Duodenal mucosa (tissue), 2 donors: ENCODE results near the gene DSEL.

Experiments used
- H3K27ac ChIP-seq: one replicate; pipeline ENCODE4 v1.7.0; 2013; ENCODE audit warnings: low read depth, low read length
- H3K27me3 ChIP-seq, 2 donors: one replicate each; pipeline ENCODE4 v1.7.0; 2013; ENCODE audit warnings: low read length in 2 of 2, control low read depth in 1 of 2; ENCODE audit not compliant: insufficient read depth in 2 of 2, control insufficient read depth in 1 of 2
- H3K36me3 ChIP-seq, 2 donors: one replicate each; pipeline ENCODE4 v1.7.0; 2013; ENCODE audit warnings: low read length in 2 of 2, control low read depth in 1 of 2; ENCODE audit not compliant: insufficient read depth in 2 of 2, control insufficient read depth in 1 of 2
- H3K4me1 ChIP-seq, 2 donors: one replicate each; pipeline ENCODE4 v1.7.0; 2013; ENCODE audit warnings: low read length in 2 of 2, control low read depth in 1 of 2; ENCODE audit not compliant: insufficient read depth in 2 of 2, control insufficient read depth in 1 of 2
- H3K4me3 ChIP-seq, 2 donors: one replicate each; pipeline ENCODE4 v1.7.0; 2013; ENCODE audit warnings: low read length in 2 of 2, low read depth in 1 of 2
- H3K9ac ChIP-seq, 2 donors: one replicate each; pipeline ENCODE4 v1.7.0; 2013; ENCODE audit warnings: low read length in 2 of 2, low read depth in 1 of 2
- H3K9me3 ChIP-seq, 2 donors: one replicate each; pipeline ENCODE4 v1.7.0; 2013; ENCODE audit warnings: low read length in 2 of 2, control low read depth in 1 of 2; ENCODE audit not compliant: control insufficient read depth in 1 of 2

Gene DSEL

GRCh38 chr18:67508146-67508545 is 8.4 kb downstream of the DSEL start:
- no peak overlapping the region for H3K27ac ChIP-seq

GRCh38 chr18:67504739-67505138 is 11.8 kb downstream of the DSEL start:
- no peaks in the 10 kb centered on the region for H3K4me1 ChIP-seq
- H3K9ac ChIP-seq: no peak overlapping the region
- no peaks in the 10 kb centered on the region for H3K9me3 ChIP-seq
- no peak overlapping the region for H3K4me3 ChIP-seq
- no peaks in the 10 kb centered on the region for H3K36me3 ChIP-seq
- no peak overlapping the region for H3K27ac ChIP-seq
- H3K27me3 ChIP-seq: no peaks in the 10 kb centered on the region

More at GRCh38 chr18:67508146-67508545, 8.4 kb downstream of the DSEL start:
- no peaks in the 10 kb centered on the region for H3K27me3 ChIP-seq
- no peaks in the 10 kb centered on the region for H3K4me1 ChIP-seq
- no peaks in the 10 kb centered on the region for H3K9me3 ChIP-seq
- H3K36me3 ChIP-seq: no peaks in the 10 kb centered on the region
- no peak overlapping the region for H3K4me3 ChIP-seq
- H3K9ac ChIP-seq: no peak overlapping the region

- Histone ChIP-seq H3K27ac (no peak overlapping the region), H3K4me3 (no peak overlapping the region), H3K4me1 (no peaks in the 10 kb centered on the region), H3K27me3 (no peaks in the 10 kb centered on the region), H3K9me3 (no peaks in the 10 kb centered on the region), H3K9ac (no peak overlapping the region), H3K36me3 (no peaks in the 10 kb centered on the region)
Measured at GRCh38 chr18:67500522-67501205, 15.9 kb downstream of the DSEL start.

GRCh38 chr18:67496469-67496868 is 20.1 kb downstream of the DSEL start:
- H3K36me3 ChIP-seq: no peaks in the 10 kb centered on the region
- no peaks in the 10 kb centered on the region for H3K9me3 ChIP-seq
- no peak overlapping the region for H3K4me3 ChIP-seq
- no peak overlapping the region for H3K27ac ChIP-seq
- H3K4me1 ChIP-seq: no peaks in the 10 kb centered on the region
- no peaks in the 10 kb centered on the region for H3K27me3 ChIP-seq
- no peak overlapping the region for H3K9ac ChIP-seq

GRCh38 chr18:67486534-67486933 is 30.0 kb downstream of the DSEL start:
- H3K9ac ChIP-seq: no peak overlapping the region
- H3K4me3 ChIP-seq: no peak overlapping the region
- H3K4me1 ChIP-seq: no peaks in the 10 kb centered on the region
- no peaks in the 10 kb centered on the region for H3K36me3 ChIP-seq
- H3K27ac ChIP-seq: no peak overlapping the region
- H3K9me3 ChIP-seq: no peaks in the 10 kb centered on the region
- H3K27me3 ChIP-seq: no peaks in the 10 kb centered on the region

- Histone ChIP-seq H3K4me1 (no peaks in the 10 kb centered on the region), H3K9ac (no peak overlapping the region), H3K4me3 (no peak overlapping the region), H3K27ac (no peak overlapping the region), H3K36me3 (no peaks in the 10 kb centered on the region), H3K9me3 (no peaks in the 10 kb centered on the region), H3K27me3 (no peaks in the 10 kb centered on the region)
Measured at GRCh38 chr18:67485655-67486054, 30.9 kb downstream of the DSEL start.

- H3K36me3 ChIP-seq: no peaks in the 10 kb centered on the region
- no peak overlapping the region for H3K4me3 ChIP-seq
- H3K27me3 ChIP-seq: no peaks in the 10 kb centered on the region
- H3K9me3 ChIP-seq: no peaks in the 10 kb centered on the region
- H3K4me1 ChIP-seq: no peaks in the 10 kb centered on the region
- no peak overlapping the region for H3K9ac ChIP-seq
- no peak overlapping the region for H3K27ac ChIP-seq
Measured at GRCh38 chr18:67484458-67484857, 32.1 kb downstream of the DSEL start.

GRCh38 chr18:67483952-67484351 is 32.6 kb downstream of the DSEL start:
- no peaks in the 10 kb centered on the region for H3K9me3 ChIP-seq
- H3K27ac ChIP-seq: no peak overlapping the region
- no peak overlapping the region for H3K4me3 ChIP-seq
- no peak overlapping the region for H3K9ac ChIP-seq
- H3K36me3 ChIP-seq: no peaks in the 10 kb centered on the region
- H3K27me3 ChIP-seq: no peaks in the 10 kb centered on the region
- no peaks in the 10 kb centered on the region for H3K4me1 ChIP-seq

- no peaks in the 10 kb centered on the region for H3K36me3 ChIP-seq
- no peak overlapping the region for H3K9ac ChIP-seq
- no peak overlapping the region for H3K4me3 ChIP-seq
- no peaks in the 10 kb centered on the region for H3K27me3 ChIP-seq
- no peaks in the 10 kb centered on the region for H3K4me1 ChIP-seq
- no peaks in the 10 kb centered on the region for H3K9me3 ChIP-seq
- H3K27ac ChIP-seq: no peak overlapping the region
Measured at GRCh38 chr18:67483237-67483636, 33.3 kb downstream of the DSEL start.

GRCh38 chr18:67478249-67478648 is 38.3 kb downstream of the DSEL start:
- H3K27me3 ChIP-seq: no peaks in the 10 kb centered on the region
- no peaks in the 10 kb centered on the region for H3K9me3 ChIP-seq
- no peaks in the 10 kb centered on the region for H3K36me3 ChIP-seq
- no peak overlapping the region for H3K27ac ChIP-seq
- H3K4me1 ChIP-seq: no peaks in the 10 kb centered on the region
- no peak overlapping the region for H3K9ac ChIP-seq
- H3K4me3 ChIP-seq: no peak overlapping the region

GRCh38 chr18:67477522-67477921 is 39.0 kb downstream of the DSEL start:
- no peaks in the 10 kb centered on the region for H3K27me3 ChIP-seq
- no peak overlapping the region for H3K4me3 ChIP-seq
- no peak overlapping the region for H3K27ac ChIP-seq
- H3K36me3 ChIP-seq: no peaks in the 10 kb centered on the region
- no peak overlapping the region for H3K9ac ChIP-seq
- H3K4me1 ChIP-seq: no peaks in the 10 kb centered on the region
- no peaks in the 10 kb centered on the region for H3K9me3 ChIP-seq
